Left forelimb (tissue), 1 donor: Measurements from ENCODE around the gene ZNF490.
"Not testable (repeated sequence)": the region's sequence is repeated elsewhere in the genome, so short reads cannot be mapped to it uniquely, and the experiment has no call there.

Experiments used
- DNase-seq: peaks from one replicate; pipeline ENCODE4 v3.0.0-alpha.2; 2018; ENCODE audit warnings: low spot score

The ZNF490 gene

GRCh38 chr19:12621253-12622024, 10.8 kb upstream of the ZNF490 start:
- not testable (repeated sequence) for DNase-seq

DNA sequence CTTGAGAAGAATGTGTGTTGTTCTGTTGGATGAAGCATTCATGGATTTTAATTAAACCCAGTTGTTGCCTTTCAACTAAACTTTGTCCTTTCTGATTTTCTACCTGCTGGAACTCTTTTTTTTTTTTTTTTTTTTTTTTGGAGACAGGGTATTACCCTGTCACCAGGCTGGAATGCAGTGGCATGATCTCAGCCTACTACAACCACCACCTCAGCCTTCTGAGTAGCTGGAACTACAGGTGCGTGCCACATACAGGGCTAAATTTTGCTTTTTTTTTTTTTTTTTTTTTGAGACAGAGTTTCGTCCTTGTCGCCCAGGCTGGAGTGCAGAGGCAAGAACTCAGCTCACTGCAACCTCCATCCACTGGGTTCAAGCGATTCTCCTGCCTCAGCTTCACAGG, 7.0 kb upstream of the ZNF490 start:
- no peak for DNase-seq

- DNase-seq: peak; percentile 82
These were observed 717 bp upstream of the ZNF490 start for GRCh38 chr19:12611361-12611699.

- no peak for DNase-seq
These were observed 3.0 kb downstream of the ZNF490 start for GRCh38 chr19:12607631-12608030.

DNA sequence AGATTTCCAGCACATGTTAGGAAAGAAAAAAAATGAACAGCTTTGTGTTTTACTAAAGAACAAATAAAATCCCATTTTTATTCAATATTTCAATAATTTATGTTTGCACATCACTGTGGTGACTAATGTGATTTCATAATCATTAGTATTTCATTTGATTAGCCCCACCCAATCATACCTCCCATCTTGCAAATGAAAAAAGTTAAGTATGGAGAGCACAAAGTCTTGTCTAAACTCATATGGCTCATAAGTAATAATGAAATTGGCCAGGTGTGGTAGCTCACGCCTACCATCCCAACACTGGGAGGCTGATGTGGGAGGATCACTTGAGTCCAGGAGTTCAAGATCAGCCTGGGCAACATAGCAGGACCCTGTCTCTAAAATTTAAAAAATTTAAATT, 3.8 kb downstream of the ZNF490 start:
- no peak for DNase-seq

DNA sequence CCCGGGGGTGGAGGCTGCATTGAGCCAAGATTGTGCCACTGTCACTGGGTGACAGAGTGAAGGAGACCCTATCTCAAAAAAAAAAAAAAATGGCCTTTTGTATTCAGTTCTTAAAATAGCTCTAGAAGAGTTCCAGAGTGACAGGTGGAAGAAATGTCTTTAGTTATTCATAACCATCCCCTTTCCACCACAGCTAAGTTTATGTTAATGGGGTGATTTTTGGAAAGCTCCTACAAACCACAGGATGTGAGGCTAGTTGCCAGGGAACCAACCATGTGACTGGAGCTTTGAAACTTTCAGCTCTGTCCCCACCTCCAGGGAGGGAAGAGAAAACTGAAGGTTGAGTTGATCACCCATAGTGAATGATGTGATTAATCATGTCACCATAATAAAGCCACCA, 6.9 kb downstream of the ZNF490 start:
- DNase-seq: no peak

DNA sequence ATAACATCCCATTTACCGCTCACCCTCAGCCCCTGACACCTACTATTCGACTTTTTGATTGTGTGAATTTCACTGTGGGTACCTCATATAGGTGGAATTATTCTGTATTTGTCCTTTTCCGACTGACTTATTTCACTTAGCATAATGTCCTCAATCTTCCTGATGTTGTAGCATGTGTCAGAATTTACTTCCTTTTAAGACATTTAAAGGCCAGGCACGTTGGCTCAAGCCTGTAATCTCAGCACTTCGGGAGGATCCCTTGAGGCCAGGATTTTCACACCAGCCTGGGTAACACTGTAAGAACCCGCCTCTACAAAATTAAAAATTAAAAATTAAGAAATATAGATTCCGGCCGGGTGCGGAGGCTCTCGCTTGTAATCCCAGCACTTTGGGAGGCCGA, 13.0 kb downstream of the ZNF490 start:
- DNase-seq: no peak

DNA sequence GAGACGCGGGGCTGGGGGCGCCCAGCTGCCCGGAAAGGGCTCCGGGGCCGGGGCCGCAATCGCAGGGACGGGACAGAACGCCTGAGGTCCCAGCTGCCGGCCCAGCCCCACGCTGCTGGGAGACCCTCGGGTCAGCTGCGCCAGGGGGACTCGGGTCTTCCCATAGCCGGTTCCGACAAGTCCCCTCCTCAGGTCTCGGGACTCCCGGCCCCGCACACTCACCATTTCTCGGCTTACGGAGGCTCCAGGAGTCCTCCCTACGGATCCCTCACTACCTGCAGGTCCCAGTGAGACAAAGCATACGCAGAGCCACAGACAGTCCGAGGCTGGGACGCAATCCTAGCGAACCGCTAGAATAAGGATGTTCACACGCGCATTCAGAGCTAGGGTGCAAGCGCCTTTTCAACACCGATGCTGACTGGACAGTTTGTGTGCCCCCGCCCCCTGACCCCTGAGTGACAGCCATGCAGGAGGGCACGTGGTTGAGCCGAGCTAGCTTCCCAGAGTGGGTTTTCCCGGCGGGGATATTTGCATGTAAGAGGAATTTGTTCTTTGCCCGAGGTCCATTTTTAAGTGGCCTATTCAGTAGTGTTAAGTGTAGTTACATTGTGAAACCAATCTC, 13.6 kb downstream of the ZNF490 start:
- no peak for DNase-seq

DNA sequence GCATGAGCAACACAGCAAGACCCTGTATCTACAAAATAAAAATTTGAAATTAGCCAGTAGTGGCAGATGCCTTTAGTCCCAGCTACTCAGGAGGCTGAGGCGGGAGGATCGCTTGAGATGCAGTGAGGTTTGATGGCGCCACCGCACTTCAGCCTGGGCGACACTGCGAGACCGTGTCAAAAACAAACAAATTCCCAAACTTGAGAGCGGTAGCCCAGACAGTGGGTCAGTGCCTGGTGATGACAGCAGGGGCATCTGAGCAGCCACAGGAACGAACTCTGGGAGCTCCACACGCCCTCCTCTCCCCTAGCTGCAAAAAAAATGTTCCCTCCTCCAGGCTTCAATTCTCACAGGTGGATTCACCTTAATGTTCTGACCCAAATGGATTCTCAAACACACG, 14.1 kb downstream of the ZNF490 start:
- no peak for DNase-seq

- no peak for DNase-seq
These were observed 29.5 kb downstream of the ZNF490 start for GRCh38 chr19:12581100-12581499.

- no peak for DNase-seq
These were observed 30.4 kb downstream of the ZNF490 start for GRCh38 chr19:12580180-12580694.

- DNase-seq: no peak
These were observed 32.0 kb downstream of the ZNF490 start for GRCh38 chr19:12578641-12579040.

- no peak for DNase-seq
These were observed 36.6 kb downstream of the ZNF490 start for GRCh38 chr19:12574036-12574435.

- DNase-seq: no peak
These were observed 42.7 kb downstream of the ZNF490 start for GRCh38 chr19:12567951-12568350.

- DNase-seq: not testable (repeated sequence)
These were observed 44.2 kb downstream of the ZNF490 start for GRCh38 chr19:12566380-12566779.

DNA sequence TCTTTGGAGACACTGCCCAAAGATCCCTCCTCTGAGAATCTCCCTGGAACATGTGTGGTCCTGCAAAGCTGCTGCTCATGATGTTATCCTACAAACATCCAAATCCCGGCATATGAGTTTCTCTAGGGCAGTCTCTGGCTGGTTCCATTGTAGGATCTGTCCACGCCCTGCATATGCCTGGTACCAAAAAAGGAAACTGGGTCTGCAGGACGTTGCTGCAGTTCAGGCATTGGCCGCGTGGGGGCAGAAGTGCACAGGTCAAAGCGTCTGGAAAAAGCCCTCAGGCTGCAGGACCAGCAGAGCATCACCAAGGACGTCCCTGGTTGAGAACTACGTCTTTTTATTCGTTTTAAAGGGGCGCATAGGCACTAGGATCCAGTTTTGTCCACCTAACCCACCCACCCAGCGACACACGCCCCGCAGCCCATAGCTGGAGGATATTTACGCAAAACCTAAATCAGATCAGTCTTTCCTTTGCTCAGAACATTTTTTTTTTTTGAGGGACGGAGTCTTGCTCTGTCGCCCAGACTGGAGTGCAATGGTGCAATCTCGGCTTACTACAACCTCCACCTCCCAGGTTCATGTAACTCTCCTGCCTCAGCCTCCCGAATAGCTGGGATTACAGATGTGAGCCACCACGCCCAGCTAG, 46.5 kb downstream of the ZNF490 start:
- DNase-seq: peak; percentile 90

DNA sequence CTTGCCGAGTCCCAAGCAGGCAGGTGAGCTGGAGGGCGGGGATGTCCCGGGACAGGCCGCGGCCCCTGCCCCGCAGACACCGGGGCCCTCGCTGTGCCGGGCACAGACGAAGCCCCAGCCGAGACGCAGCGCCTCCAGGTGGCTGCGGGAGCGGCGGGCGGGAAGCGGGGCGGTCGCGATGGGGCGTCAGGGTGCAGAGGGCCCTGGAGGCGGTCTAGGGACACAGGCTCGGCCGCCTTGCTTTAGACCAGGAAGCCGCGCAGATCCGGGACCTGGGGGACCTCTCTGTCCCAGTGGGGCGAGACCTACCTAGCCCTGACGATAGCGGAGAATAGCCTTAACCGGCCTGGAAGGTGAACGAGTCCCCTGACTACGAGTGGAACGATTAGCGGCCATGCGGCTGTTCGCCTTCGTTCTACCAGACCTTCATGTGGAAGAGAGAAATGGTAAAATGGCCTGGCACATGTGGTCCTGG, 55.1 kb downstream of the ZNF490 start:
- no peak for DNase-seq

DNA sequence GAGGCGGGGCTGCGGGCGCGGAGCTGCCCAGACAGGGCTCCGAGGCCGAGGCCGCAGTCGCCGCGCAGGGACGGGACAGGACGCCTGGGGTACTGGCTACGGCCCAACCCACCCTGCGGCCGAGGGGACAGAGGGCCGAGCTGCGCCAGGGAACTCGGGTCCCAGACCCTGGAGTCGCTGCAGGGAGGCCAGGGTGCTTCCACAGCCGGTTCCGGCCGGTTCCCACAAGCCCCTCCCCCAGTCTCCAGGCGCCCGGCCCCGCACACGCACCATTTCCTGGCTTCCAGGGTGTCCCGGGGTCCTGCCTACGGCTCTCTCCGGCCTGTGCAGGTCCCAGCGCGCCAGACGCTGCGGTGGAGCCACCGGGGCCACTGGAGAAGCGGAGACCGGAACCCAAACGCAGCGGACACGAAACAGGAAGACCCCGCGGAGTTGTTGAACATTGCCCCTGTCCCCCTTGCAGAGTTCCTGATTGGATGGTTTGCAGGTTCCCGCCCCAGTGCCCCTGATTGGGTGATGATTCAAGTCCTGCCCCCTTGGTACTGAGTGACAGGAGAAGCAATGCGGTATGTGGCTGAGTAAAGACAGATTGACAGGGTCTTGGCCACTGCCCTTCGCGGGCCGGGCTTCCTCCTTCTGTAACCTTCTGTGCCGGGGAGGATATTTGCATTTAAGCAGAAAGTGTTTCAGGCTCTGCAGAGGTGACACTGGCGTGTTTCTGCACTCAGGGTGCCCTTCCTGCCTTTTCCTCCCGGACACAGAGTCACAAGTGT, 59.4 kb downstream of the ZNF490 start, which contains the start of gene ZNF564:
ZNF564 (minus strand) TSS at position 423 of the 773 bp plus-strand sequence; CDS start at position 273, 150 bp downstream.
- DNase-seq: peak; percentile 97

DNA sequence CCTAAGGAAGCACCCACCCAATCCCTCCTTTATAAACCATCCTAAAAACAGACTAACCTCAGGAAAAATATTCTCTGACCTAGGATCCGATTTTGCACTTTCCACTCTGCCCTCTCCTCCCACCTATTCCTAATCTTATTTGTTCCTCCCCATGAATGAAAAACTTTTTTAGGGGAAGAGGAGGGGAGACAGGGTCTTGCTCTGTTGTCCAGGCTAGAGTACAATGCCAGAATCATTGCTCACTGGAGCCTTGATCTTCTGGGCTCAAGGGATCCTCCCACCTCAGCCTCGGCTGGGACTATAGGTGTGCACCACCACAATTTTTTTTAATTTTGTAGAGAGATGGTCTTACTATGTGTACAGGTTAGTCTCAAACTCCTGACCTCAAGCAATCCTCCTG, 63.7 kb downstream of the ZNF490 start:
- no peak for DNase-seq

DNA sequence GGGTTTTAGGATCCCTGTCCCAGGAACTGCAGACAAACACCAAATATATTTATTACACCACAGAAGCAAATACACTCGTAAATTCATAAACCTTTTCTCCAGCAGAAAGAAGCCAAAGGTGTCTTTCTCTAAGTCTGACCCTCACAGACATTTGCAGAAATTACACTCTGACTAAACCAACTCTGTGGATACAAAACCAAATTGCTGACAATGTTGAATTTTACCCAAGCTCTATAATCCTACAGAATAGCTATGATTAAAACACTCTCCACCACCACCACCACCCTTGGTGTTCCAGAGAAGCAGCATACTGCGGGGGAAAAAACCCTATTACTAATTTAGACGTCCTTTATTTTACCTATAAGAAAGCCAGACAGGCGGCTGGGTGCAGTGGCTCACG, 64.5 kb downstream of the ZNF490 start:
- DNase-seq: no peak

- no peak for DNase-seq
These were observed 65.3 kb downstream of the ZNF490 start for GRCh38 chr19:12545267-12545666.

- no peak for DNase-seq
These were observed 66.2 kb downstream of the ZNF490 start for GRCh38 chr19:12544401-12544876.
